ENCODE data around the gene ERBIN.
"Not testable (repeated sequence)": the region's sequence is repeated elsewhere in the genome, so short reads cannot be mapped to it uniquely, and the experiment has no call there.

The ERBIN gene

GRCh38 chr5:66010476-66010875 is 84.1 kb downstream of the ERBIN start:
- no peak for DNase-seq

GRCh38 chr5:66012271-66012670 is 85.9 kb downstream of the ERBIN start:
- DNase-seq, result no peak

- DNase-seq, result no peak
Measured at GRCh38 chr5:66013397-66013796, 87.0 kb downstream of the ERBIN start.

GRCh38 chr5:66013906-66014305 is 87.5 kb downstream of the ERBIN start:
- DNase-seq, result no peak

- DNase-seq, result no peak
Measured at GRCh38 chr5:66015196-66015960, 89.0 kb downstream of the ERBIN start.

GRCh38 chr5:66021585-66021984 is 95.2 kb downstream of the ERBIN start:
- DNase-seq, result no peak

GRCh38 chr5:66039296-66039695 is 112.9 kb downstream of the ERBIN start:
- DNase-seq, result no peak

- no peak for DNase-seq
Measured at GRCh38 chr5:66039701-66040100, 113.3 kb downstream of the ERBIN start.

- DNase-seq, result no peak
Measured at GRCh38 chr5:66041627-66042026, 115.3 kb downstream of the ERBIN start.

GRCh38 chr5:66057239-66057638 is 130.9 kb downstream of the ERBIN start:
- DNase-seq, result no peak

GRCh38 chr5:66061320-66061719 is 134.9 kb downstream of the ERBIN start:
- DNase-seq, result not testable (repeated sequence)

- not testable (repeated sequence) for DNase-seq
Measured at GRCh38 chr5:66063061-66063460, 136.7 kb downstream of the ERBIN start.

- no peak for DNase-seq
Measured at GRCh38 chr5:66066826-66067225, 140.5 kb downstream of the ERBIN start.

- no peak for DNase-seq
Measured at GRCh38 chr5:66072031-66072430, 145.7 kb downstream of the ERBIN start.

GRCh38 chr5:66074901-66075300 is 148.5 kb downstream of the ERBIN start:
- DNase-seq, result no peak

- DNase-seq, result no peak
Measured at GRCh38 chr5:66080664-66081063, 154.3 kb downstream of the ERBIN start.

- DNase-seq, result no peak
Measured at GRCh38 chr5:66089384-66089783, 163.0 kb downstream of the ERBIN start.

GRCh38 chr5:66100851-66101250 is 174.5 kb downstream of the ERBIN start:
- no peak for DNase-seq

- DNase-seq, result no peak
Measured at GRCh38 chr5:66113160-66113559, 186.8 kb downstream of the ERBIN start.

GRCh38 chr5:66118304-66118703 is 191.9 kb downstream of the ERBIN start:
- no peak for DNase-seq

GRCh38 chr5:66122379-66123034 is 196.1 kb downstream of the ERBIN start:
- DNase-seq, result no peak

GRCh38 chr5:66129144-66129543 is 202.8 kb downstream of the ERBIN start:
- no peak for DNase-seq

GRCh38 chr5:66130493-66130892 is 204.1 kb downstream of the ERBIN start:
- no peak for DNase-seq

All from NCI-H1105 (cell line).